GM21529 (cell line): ENCODE results near the gene TNC.
A peak's percentile ranks its signal among the peaks of the same experiment; 100 is the strongest.

ENCODE experiments used
- ATAC-seq: cut with Tn5 transposase; IDR thresholded peaks from one replicate; pipeline ENCODE4 v1.9.1; 2021; ENCODE audit not compliant: unreplicated experiment

The TNC gene

DNA sequence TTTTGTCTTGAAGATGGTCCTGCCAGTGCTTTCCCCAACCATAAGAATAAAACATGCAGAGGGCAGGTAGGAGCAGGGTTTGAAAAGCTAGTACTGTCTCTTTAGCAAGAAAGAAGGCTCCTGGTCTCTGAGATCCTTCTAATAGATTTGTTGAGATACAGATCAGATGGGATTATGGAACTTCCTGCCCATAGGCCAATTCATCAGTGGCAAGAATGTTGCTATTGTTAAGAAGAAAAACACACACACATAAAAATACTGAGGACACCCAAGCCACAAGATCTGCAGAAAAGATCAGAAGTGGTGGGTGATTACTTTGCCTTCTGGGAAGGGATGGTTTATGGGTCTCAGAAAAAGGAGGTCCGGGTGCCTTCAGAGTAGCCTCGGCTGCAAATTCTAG lies 59.8 kb downstream of the TNC start:
- no peak for ATAC-seq

DNA sequence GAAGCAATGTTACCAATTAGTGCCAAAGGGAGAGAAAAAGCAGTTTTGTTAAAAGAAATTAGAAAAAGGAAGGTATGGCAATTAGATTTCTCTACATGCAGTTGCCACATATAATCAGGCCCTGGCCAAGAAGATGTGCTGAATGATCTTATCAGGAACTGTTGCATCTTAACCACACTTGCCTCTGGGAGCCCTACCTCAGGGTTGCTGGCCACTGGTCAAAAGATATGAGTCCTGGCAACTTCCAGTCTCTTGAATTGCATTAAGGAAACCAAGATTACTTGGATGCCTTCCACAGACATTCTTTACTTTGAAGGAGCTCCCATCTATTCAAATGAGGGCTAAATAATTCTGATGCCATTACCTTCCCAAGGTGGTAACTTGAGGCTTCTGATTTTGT lies 60.4 kb downstream of the TNC start:
- no peak for ATAC-seq

DNA sequence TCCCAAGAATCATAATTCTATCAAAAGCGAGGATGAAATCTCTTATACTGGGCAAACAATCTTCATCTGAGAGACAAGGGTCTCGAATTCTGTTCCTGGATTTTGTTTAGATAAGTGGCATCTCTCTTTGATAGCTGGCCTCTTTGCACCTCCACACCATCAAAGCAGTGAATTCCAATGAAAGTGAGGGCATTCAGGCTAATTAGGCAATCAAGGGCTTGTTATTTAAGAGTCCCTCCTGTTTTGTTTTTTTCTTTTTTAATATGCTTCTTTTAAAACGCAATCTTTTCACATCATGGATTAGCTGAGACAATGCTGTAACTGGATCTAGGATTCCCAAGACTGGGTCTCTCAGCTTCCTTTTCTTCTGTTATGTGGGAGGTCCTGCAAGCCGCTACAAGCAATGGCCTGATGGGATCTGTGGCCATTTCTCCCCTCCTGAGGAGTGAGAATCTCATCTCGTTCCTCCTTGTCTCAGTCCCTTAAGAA lies 67.9 kb downstream of the TNC start:
- no peak for ATAC-seq

DNA sequence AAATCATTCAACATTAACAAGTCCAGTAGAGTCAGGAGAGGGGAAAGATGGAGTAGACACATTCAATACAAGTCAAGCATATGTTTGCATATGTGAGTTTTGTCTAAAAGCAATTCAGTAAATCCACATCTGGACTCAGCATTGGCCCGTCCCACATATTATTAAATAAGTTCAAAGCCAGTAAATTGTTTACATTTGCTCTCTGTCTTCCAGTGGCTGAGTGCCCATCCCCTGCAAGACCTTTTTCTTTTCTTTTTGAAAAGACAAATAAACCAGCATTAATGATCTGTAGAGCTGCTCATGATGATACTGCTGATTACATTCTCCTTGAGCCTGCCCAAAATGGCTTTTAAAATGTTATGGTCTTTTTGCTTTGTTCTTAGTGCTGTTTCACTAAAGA lies 71.1 kb downstream of the TNC start:
- ATAC-seq = no peak

DNA sequence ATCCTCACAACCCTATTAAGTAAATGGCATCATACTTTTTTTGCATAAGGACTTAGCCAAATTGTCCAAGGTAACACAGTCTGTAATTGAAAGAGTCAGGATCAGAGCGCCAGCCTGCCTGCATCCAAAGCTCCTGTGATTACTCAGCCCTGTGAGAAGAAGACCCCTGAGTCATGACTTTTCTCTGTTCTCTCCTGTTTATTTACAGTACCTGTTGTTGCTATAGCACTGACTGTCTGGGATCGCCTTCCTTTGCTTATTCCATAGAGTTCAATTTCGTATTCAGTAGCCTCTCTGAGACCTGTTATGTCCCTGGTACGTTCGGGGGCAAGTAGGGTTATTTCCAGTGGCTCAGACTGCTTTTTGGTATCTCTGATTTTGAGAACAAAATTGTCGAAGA lies 71.8 kb downstream of the TNC start:
- no peak for ATAC-seq

DNA sequence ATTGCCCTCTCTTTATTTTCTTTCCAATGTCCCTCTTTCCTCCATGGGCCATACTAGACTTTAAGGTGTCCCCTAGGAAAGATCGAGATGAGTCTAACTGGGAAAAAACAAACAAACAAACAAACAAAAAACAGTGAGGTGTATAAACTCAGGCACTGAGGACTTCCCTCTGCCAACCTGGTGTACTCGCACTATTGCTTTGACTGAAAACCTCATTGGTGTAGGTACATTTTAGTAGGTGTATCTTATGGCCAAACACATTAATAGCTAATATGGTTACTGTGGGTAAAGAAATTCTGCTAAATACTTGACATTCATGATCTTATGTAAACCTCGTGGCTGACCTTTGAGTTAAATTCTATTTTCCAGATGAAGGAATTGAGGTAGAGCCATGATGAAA lies 74.3 kb downstream of the TNC start:
- ATAC-seq = no peak

DNA sequence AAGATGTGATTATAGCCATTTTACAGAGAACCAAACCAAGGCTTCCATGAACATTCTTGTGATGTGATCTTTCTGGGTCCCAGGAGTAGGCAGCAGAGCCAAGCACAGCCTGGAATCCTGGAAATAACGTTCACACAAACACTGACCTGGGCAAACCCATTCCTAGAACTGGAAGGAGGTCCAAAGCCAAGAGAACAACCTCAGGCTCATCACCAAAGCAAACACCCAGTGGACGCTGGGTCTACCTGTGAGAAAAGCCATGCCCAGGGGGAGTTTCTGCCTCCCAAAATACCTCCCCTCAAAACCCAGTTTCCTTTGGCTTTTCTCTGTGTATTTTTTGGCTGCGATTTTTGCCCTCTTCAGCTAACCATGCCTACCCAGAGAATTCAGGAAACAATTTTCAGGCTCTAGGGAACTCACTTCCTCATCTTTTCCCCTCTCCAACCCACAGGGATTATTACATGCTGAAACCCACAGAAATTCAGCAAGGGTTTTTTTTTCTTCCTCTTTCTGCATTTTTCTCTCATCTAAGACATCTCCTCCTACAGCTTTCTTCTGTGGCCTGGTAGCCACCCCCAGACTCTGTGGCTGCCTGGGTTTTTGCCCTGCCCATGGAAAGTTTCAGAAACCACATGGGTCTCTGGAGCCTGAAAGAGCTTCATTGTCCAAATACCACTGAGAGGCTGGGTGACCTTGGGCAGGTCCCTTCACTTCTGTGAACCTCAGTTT lies 75.0 kb downstream of the TNC start:
- ATAC-seq = peak; percentile 77

DNA sequence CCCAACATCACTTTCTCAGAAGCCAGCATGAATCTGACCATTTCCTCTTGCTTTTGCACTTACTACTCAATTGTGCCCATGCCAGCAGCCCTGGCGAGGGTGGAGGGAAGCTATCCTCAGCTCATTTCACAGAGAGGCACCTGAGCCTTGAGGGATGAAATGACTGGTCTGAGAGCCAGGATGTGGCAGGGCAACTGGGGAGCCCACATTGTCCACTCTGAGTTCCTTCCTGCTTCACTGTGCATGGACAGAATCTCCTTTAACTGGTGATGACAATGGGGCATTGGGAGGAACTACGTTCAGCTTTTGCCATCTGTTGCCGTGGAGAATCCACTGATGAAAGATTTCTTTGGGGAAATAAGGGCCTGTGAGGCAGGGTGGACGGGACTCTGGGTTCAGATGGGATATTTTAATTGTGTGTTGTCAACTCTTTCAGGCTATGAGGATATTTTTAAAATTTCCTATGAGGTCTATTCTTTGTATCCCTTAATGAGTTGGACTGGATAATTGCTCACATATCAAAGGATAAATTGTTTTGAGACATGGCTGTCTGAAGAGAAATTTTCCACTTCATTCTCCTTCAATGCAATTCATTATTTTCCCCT lies 78.3 kb downstream of the TNC start:
- no peak for ATAC-seq

DNA sequence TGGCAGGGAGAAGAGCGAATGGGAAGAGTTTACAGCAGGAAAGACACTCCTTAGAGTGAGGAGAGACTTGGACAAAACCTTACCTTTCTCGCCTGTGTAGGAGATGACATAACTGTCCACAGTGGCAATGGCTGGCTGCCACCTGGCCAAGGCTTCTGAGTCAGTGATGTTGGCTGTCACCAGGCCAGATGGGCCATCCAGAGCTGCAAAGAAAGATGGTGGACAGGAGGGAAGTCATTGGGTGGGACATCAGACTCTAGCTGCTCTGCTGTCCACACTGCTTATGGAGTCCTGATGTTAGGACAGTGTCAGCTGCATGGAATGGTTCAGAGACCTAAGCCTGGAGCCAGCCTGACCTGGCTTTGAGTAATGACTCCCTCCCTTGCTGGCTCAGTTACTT lies 79.8 kb downstream of the TNC start:
- no peak for ATAC-seq

DNA sequence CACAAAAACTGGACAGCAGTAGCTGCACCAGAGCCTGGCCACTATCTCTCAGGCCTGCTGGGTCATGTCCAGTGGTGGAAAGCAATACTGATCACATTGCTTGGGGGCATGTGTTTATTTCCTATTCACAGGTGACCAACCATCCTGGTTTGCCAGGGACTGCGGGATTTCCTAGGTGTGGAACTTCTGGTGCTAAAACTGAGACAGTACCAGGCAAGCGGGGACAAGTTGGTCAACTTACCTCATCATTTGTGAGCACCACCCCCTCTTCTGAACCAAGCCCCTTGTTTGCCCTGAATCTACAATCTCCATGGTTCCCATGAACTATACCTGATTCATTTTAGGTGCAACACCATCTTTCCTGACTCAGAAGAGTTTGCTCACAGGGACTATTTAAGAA lies 81.3 kb downstream of the TNC start:
- no peak for ATAC-seq

DNA sequence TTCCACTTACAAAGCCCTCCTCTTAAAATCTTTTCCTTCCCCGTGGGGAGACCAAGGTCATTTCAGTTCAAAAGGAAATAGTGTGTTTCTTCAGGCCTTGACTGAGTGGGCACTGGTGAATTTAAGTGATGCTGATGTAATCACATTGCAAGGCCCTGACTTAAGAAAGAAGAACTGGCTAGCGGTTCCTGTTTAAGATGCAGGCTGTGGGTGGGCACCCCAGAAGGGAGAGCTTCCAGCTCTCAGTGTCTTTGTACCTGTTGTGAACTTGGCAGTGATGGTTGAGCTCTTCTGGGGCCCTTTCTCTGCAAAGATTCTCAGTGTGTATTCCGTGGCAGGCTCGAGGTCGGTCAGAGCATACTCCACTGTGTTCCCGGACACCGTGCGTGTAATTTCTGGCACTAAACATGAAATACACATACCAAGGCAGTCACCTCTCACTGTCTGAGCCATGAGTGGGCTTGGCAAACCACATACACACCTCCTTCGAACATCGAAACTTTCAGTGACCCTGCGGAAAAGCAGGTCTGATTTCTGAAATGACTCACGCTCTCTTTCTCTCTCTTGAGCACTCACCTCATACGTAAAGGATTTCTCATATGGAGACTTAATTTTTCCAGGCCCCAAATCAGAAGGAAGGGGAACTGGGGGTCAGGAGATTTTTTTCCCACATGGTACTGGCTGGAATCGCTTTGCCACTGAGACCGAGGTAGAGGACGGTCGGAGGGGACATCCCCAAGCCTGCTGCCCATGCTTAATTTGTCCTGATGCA lies 81.9 kb downstream of the TNC start:
- ATAC-seq = peak; percentile 92

DNA sequence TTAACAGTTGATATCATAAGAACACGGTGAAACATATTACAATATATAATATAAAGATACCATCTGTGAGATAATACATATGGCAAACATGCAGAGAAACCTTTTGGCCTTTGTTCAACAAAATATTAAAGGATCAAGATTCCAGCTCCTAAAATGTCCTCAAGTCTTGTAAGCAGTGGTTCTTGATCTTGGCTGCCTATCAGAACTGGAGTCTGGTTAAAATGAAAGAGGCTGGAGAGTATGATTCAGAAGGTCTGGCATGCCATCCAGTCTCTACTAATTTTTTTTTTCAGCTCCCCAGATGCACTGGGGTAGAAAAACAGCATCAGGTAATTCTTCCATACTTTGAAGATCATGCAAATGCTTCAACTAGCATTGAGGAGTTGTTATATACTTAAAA lies 83.2 kb downstream of the TNC start:
- ATAC-seq = no peak

DNA sequence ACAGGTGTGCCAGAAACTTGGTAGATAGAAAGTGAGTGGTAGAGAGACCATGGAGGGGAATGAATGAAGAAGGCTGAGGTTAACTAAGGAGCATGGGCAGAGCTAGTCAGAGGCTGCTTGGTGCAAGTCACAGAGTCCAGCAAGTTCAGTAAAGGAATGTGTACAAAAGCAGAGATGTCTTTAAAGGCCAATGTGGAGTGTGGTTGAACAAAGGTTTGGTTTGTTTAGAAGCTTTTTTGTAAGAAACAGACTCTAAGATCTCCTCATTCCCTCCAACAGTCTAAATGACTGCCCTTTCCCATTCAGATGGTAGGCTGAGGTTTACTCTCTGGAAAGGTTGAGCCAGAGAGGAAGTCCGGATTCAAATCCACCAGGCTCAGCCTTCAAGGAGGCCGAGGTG lies 84.2 kb downstream of the TNC start:
- ATAC-seq = no peak

DNA sequence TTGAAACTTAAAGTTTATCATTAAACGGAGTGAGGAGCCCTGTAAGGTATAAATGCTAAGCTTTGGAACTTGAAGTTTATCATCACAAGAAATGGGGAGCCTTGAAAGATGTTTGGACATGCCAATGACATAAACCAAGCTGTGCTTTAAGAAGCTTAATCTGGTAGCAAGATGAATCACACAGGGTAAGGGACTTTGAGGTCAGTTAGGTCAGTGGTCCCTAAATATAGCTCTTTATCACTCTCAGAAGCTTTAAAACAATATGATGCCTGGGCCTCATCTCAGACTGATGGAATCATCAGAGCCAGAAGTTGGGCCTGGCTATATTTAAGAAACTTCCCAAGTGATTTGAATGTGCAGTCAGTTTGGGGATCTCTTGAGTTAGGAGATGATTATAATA lies 85.7 kb downstream of the TNC start:
- no peak for ATAC-seq

DNA sequence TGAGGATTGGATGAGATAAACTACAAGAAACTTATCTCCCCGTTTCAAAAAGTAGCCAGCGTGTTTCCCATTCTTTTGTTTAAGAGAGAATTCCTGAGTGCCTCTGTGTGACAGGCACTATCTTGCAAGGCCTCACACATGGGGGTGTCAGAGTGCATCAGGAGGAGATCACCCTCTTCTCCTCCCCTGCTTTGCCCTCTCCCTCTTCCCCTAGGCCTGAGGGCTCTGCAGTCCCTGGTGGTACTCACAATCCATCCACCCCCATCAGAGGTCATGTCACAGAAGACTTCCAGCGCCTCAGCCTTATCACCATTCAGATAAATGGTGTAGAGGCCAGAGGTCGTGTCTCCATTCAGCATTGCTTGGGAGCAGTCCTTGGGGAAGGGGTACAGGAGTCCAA lies 88.0 kb downstream of the TNC start:
- no peak for ATAC-seq

DNA sequence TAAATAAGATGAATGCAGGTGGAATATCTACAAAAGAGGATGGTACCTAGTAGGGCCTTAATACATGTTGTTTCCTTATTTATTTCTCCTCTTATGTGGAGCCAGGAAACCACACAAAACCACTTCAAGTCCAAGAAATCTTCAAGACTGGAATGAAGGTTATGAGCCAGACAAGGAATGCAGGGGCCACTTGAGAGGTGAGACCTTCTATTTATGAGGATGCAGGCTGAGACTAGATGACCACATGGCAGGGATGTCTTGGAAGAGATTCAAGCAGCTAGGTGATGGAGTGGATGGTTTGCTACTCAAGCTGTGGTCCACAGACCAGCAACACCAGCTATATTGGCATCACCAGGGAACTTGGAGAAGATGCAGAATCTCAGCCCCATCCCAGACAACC lies 92.2 kb downstream of the TNC start:
- no peak for ATAC-seq

DNA sequence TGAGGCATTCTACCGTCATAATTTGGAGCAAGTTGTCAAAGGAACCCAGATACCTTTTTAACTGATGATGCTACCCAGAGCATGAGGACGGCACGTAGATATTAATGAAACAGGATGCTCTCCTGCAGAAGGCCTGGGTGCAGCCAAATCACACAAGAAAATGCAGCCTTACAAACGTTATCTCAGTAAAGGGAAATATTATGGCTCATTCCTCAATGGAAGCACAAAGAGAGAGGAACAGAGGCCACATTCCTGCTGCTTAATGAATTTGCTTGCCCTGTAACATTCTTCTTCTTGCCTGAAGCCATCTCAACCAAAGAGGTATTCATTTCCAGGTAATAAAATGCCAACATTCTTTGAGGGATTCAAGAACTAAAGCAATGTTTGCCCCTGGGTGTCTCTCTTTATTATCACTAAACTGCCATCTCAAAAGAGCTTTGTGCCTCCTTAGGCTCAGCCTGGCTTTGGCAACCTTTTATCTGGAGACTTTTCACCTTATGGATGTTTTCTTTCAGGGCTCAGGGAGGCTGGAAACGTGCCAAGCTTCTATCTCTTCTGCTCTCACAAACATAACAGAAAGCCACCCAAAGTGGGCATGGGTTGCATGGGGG lies 92.9 kb downstream of the TNC start:
- ATAC-seq = no peak

DNA sequence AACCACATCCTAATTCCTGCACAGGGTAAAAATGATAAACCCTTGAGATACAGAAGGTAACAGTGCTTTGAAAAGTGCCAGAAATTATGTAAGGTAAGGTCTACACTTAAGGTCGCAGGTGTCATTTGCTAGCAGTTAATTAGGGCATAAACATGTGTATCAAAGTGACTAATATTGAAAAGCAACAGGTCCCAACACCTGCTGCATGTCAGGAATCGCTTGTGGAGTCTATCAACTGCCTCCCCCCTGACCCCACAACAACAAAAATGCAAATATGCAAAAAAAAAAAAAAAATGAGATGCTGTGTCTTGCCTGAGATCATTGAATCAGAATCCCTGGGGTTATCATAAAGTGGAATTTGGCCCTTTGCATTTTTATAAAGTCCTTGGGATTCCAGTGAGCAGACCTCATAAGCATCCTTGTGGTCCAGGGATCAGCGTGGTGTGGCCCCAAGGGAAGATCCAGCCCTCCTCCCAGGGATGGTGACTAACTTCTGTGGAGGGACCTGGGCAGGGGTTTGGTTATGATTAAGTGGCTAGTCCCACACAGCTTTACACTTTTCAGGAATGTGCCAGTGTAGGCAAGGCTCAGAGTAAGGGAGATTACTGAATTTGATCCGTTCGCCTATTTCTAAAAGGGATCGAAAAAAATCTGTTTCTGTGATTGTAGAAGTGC lies 95.1 kb downstream of the TNC start:
- ATAC-seq = no peak

DNA sequence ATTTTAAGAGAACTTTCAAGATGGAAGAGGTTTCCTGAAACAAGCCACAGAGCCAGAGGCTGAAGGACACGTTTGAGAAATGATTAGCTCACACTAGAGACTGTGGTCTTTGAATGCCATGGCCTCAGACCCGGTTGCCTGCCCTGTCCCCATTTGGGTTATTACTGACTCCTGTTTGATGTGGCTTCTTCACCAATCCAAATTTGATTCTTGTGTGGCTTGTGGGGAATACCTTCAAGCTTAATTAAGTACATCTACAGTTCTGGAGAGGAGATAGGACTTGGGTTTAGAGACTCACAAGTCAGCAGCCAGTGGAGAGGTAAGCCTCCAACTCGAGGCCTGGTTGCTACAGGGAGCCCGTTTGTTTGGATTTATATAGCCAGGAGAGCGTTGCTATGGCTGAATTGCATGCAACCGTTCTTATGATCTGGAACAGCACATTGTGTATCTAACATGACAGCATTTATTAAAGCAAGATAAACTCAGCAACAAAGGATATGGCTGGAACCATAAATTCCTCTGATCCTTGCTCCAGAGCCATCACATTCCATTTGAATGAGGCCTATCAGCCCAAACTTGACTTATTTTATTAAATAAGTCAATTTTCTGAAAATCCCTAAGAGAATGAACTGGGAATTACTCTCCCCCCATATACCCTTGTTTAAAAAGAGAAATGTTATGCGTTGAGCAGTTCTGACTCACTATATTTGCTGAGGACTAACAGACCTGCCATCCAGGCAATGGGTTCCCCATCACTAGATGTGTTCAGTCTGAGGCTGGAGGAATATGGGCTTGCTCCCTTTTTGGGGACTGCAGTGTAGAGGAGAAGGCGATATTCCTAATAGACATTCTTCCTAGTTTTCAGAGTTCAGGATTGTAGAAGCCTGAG lies 99.2 kb downstream of the TNC start:
- no peak for ATAC-seq

DNA sequence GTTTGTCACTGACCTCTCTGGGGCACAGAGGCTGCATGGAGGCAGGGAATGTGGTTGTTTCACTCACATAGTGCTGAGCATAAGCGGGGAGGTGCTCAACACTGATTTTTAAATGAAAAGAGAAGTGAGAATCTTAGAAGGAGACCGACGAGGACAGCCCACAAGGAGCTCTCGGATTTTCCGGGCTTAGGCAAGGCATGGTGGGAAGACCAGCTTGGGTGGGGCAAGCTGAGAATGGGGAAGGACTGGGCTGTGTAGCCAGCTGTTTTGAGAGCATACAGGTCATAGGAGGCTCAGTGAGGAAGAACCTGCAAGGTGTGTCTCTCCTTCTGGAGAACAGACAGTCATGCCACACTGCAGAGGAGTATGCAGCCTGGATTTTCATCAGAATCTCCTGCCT lies 101.6 kb downstream of the TNC start:
- ATAC-seq = no peak
